Chondrocyte (in vitro differentiated cells): ENCODE results near the gene MDH2. TPM values are rescaled to one million over a fixed set of nuclear protein-coding genes. Genes with fewer than 3 reads are reported as not detected.
"Not testable (repeated sequence)": the region's sequence is repeated elsewhere in the genome, so short reads cannot be mapped to it uniquely, and the experiment has no call there.

ENCODE experiments used
- DNase-seq: peaks from one replicate; pipeline ENCODE4 v3.0.0; 2021; ENCODE audit warnings: mixed read lengths, low spot score
- H3K27ac Mint-ChIP-seq: one replicate; pipeline ENCODE4 v1.8.0; 2021; ENCODE audit warnings: mild to moderate bottlenecking, moderate library complexity, mixed read lengths; ENCODE audit not compliant: unreplicated experiment
- H3K27me3 Mint-ChIP-seq: 2 replicates; pipeline ENCODE4 v1.8.0; 2021; ENCODE audit warnings: low read depth, mixed read lengths
- H3K36me3 Mint-ChIP-seq: 2 replicates; pipeline ENCODE4 v1.8.0; 2021; ENCODE audit warnings: low read depth, mixed read lengths
- H3K4me1 Mint-ChIP-seq: 2 replicates; pipeline ENCODE4 v1.8.0; 2021; ENCODE audit warnings: low read depth, mild to moderate bottlenecking, mixed read lengths
- H3K4me3 Mint-ChIP-seq: one replicate; pipeline ENCODE4 v1.8.0; 2021; ENCODE audit warnings: mild to moderate bottlenecking, moderate library complexity, mixed read lengths; ENCODE audit not compliant: unreplicated experiment
- H3K9me3 Mint-ChIP-seq: 2 replicates; pipeline ENCODE4 v1.8.0; 2021; ENCODE audit warnings: low read depth, mixed read lengths
- CTCF ChIP-seq: fragments of 200-600 bp; sonication (generic); IDR thresholded peaks from 2 replicates; pipeline ENCODE4 v1.5.0; 2021; ENCODE audit warnings: antibody characterized with exemption, mild to moderate bottlenecking, moderate library complexity
- total RNA-seq: library from RNA; stranded (reverse); gene quantifications from 3 replicates; pipeline ENCODE4 v1.2.1, GENCODE V29; 2021

Gene MDH2
- total RNA-seq, 1 donor from 2014 or later: 119 TPM

- peaks cover 4% of the 10 kb centered on the region for H3K9me3 Mint-ChIP-seq
- DNase-seq: no peak
- H3K27me3 Mint-ChIP-seq: peaks cover 6% of the 10 kb centered on the region
- no peak for TF ChIP-seq CTCF
- no peak overlapping the region for H3K4me3 Mint-ChIP-seq
- H3K27ac Mint-ChIP-seq: no peak overlapping the region
- peaks cover 15% of the 10 kb centered on the region for H3K4me1 Mint-ChIP-seq
- no peaks in the 10 kb centered on the region for H3K36me3 Mint-ChIP-seq
Observed at GRCh38 chr7:76091506-76091905, 43.6 kb downstream of the MDH2 start.

GRCh38 chr7:76093531-76093930 lies 45.6 kb downstream of the MDH2 start:
- not testable (repeated sequence) for H3K9me3 Mint-ChIP-seq, H3K4me1 Mint-ChIP-seq, H3K27ac Mint-ChIP-seq, DNase-seq, H3K27me3 Mint-ChIP-seq, H3K36me3 Mint-ChIP-seq, H3K4me3 Mint-ChIP-seq

GRCh38 chr7:76094326-76094725 lies 46.4 kb downstream of the MDH2 start:
- not testable (repeated sequence) for H3K36me3 Mint-ChIP-seq, H3K27me3 Mint-ChIP-seq, H3K27ac Mint-ChIP-seq, H3K9me3 Mint-ChIP-seq, H3K4me1 Mint-ChIP-seq, DNase-seq, H3K4me3 Mint-ChIP-seq

GRCh38 chr7:76095908-76096307 lies 48.0 kb downstream of the MDH2 start:
- Mint-ChIP-seq H3K4me3 (no peak overlapping the region), H3K9me3 (peaks cover 4% of the 10 kb centered on the region), H3K27me3 (peaks cover 6% of the 10 kb centered on the region), H3K4me1 (no peaks in the 10 kb centered on the region), H3K27ac (no peak overlapping the region), H3K36me3 (no peaks in the 10 kb centered on the region)
- TF ChIP-seq CTCF: no peak
- DNase-seq: no peak

GRCh38 chr7:76101693-76102437 lies 54.0 kb downstream of the MDH2 start:
- H3K36me3 Mint-ChIP-seq, H3K27ac Mint-ChIP-seq, H3K27me3 Mint-ChIP-seq, H3K4me1 Mint-ChIP-seq, DNase-seq, H3K9me3 Mint-ChIP-seq, H3K4me3 Mint-ChIP-seq: not testable (repeated sequence)

GRCh38 chr7:76103788-76104187 lies 55.9 kb downstream of the MDH2 start:
- H3K9me3 Mint-ChIP-seq, DNase-seq, H3K4me3 Mint-ChIP-seq, H3K27ac Mint-ChIP-seq, H3K36me3 Mint-ChIP-seq, H3K27me3 Mint-ChIP-seq: not testable (repeated sequence)
- H3K4me1 Mint-ChIP-seq: peaks cover 15% of the 10 kb centered on the region

- peaks cover 18% of the 10 kb centered on the region for H3K4me1 Mint-ChIP-seq
- not testable (repeated sequence) for H3K27me3 Mint-ChIP-seq, H3K27ac Mint-ChIP-seq, H3K9me3 Mint-ChIP-seq, H3K4me3 Mint-ChIP-seq, DNase-seq, H3K36me3 Mint-ChIP-seq
Observed at GRCh38 chr7:76106130-76106529, 58.2 kb downstream of the MDH2 start.

- Mint-ChIP-seq H3K9me3 (no peaks in the 10 kb centered on the region), H3K4me1 (peaks cover 15% of the 10 kb centered on the region), H3K4me3 (no peak overlapping the region), H3K27me3 (no peaks in the 10 kb centered on the region), H3K27ac (no peak overlapping the region), H3K36me3 (no peaks in the 10 kb centered on the region)
- no peak for DNase-seq
- TF ChIP-seq CTCF: no peak
Observed at GRCh38 chr7:76106893-76107292, 59.0 kb downstream of the MDH2 start.
